Stimulated activated CD4-positive, alpha-beta T cell treated with anti-CD3 and anti-CD28 coated beads, TNF-alpha, amount 100 ng/mL, for 24 hours (primary cell): ENCODE measurements around the gene ALK.

Experiments used
- DNase-seq, 3 experiments: peaks; one replicate each; pipeline ENCODE4 v3.0.0-alpha.2; 2020; ENCODE audit warnings: low read depth in 3 of 3

ALK gene

DNA sequence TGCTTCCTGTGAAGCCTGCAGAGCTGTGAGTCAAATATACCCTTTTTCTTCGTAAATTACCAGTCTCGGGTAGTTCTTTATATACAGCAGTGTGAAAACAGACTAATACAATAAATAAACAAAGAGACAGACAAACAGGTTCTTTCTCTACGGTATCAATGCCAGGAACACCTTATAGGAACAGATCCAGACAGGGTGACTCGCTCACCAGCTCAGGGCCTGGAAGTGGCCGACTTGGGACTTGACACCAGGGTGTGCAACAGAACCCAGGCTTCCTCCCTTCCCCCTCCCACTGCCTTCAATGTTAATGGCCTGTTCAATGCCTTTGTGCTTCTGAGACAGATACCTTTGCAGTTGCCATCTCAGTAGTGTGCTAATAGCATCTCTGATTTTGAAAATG is 309.5 kb downstream of the ALK start:
- no peak for DNase-seq

GRCh38 chr2:29611261-29611660 is 310.1 kb downstream of the ALK start:
- no peak for DNase-seq

- DNase-seq = no peak
Observed at GRCh38 chr2:29610569-29610968, 310.8 kb downstream of the ALK start.

GRCh38 chr2:29607038-29607420 is 314.4 kb downstream of the ALK start:
- no peak for DNase-seq

- no peak for DNase-seq
Observed at GRCh38 chr2:29606104-29607037, 315.0 kb downstream of the ALK start.

- DNase-seq = no peak
Observed at GRCh38 chr2:29603341-29603740, 318.0 kb downstream of the ALK start.

GRCh38 chr2:29601872-29602271 is 319.5 kb downstream of the ALK start:
- DNase-seq = no peak

GRCh38 chr2:29601321-29601720 is 320.1 kb downstream of the ALK start:
- DNase-seq = no peak

DNA sequence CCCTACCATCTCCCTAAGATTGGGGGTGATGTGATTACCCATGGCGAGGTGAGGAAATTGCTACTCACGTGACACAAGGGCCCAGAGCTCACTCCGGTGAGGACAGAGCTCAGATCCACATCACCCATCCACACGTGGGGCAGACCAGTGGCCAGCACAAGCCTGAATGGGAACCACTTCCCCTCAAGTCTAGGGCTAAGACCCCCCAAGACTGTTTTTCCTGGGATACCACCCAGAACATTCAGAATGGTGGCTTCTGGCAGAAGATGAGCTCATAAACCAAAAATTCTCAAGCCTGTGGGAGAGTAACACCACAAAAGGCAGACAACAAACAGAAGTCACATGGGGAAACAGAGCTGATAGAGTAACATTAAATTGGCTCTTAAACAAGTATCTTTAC is 321.4 kb downstream of the ALK start:
- no peak for DNase-seq

- no peak for DNase-seq
Observed at GRCh38 chr2:29598978-29599377, 322.4 kb downstream of the ALK start.

DNA sequence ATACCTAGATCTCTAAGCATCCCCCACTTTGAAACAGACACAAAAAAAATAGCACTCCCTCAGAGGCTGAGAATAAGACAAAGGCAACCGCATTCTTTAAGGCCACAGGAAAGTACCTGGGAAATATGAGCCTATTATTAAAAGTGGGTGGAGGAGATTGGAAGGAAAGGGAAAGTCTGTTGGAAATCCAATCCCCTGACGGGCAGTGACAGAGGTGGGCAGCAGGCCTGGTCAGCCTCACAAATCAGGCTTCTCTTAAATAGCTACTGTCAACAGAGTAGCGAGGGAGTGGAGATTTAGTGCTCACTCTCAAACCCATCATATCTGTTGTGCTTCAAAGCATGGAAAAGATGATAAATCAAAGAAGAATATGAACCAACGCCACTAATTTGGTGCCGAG is 324.4 kb downstream of the ALK start:
- DNase-seq = no peak

DNA sequence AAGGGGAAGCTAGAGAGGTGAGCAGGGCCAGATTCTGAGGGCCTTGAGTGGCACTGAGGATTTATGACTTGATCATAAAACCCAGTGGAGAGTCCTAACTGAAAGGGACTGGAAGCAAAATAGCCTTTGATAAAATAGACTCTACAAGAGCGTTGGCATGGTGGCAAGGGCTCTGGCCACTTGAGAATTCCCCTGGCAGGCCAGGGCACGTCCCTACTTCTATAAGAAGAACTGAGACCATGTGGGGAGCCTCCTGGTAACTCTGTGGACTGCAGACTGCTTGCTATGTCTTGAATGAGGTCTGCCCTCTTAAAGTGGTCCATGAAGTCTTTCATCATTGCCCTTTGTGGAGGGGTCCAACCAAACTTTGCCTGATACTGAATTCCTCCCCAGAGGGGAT is 324.8 kb downstream of the ALK start:
- DNase-seq = no peak

- DNase-seq = no peak
Observed at GRCh38 chr2:29591600-29591999, 329.8 kb downstream of the ALK start.

- no peak for DNase-seq
Observed at GRCh38 chr2:29590211-29590610, 331.2 kb downstream of the ALK start.

- DNase-seq = no peak
Observed at GRCh38 chr2:29589440-29590103, 331.8 kb downstream of the ALK start.

DNA sequence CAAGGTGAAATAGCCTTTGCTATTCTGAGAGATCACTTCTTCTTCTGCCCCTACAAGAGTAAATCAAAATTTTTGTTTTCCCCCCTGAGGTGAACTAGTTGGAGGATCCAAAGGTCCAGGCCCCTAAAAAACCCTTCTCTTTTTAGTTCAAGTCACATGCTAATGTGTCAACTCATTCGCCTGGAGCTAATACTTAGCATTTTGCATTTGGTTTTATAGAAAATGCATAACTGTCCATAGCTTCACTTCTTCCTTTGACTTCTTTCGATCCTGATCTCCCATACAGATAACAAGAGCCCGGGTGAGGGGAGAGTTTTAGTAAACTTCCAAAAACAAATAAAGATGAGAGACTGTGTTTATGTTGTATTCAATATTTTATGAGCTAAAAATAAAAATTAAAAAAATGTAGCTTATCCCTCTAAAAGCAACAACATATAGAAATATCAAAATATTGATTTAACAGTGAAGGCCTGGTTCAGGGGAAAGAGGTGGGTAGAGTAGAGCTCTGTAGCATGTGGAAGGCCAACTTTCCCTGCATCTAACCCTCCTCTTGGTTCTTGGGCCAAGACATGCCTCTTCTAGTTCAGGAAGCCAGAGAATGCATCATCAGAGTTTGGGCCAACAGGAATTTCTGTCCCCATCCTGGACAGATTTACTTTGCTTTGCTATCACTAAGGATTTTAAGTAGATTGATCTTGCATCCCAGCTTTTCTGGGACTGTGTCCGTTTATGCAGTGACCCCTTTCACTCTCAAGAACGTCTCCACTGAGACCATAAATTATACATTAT is 333.8 kb downstream of the ALK start:
- DNase-seq = no peak

DNA sequence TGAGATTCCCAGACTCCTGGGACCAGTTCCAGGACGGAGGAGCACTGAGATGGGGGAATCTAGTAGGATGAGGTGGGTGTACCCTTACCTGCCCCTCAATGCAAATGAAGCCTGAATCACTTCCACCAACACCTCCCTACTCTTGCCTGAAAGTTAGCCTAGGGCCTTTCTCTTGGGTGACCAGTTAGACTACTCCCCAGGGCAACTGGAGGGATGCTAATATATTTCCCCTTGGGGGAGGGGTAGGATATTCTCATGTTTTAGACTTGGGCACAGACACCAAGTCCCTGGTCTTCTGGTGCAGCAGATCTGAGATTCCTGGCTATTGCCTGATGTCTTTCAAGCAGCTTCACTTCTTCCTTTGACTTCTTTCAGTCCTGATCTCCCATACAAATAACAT is 334.5 kb downstream of the ALK start:
- DNase-seq = no peak

GRCh38 chr2:29583548-29584156 is 337.7 kb downstream of the ALK start:
- no peak for DNase-seq

- no peak for DNase-seq
Observed at GRCh38 chr2:29583104-29583503, 338.3 kb downstream of the ALK start.

- DNase-seq = no peak
Observed at GRCh38 chr2:29582062-29582461, 339.3 kb downstream of the ALK start.

DNA sequence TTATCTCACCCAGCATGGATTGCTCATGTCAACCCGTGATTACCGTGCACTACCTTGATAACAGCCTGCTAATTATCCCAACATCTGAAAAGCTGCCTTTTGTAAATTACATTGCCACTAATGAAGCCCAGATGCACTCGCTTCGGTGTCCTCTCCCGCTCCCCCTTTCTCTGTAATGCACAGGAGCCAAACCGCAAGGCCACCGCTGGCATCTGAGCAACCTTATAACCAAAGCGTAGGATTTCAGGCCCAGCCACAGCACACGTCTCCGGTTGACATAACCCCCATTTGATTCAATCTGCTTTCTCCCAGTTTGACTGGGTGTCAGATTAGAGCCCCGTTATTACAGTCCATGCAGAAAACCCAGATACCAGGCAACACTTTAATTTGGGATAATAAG is 341.2 kb downstream of the ALK start:
- DNase-seq = no peak
